ENCODE data around the gene TARDBP.
"Not testable (repeated sequence)": the region's sequence is repeated elsewhere in the genome, so short reads cannot be mapped to it uniquely, and the experiment has no call there.

TARDBP gene

DNA sequence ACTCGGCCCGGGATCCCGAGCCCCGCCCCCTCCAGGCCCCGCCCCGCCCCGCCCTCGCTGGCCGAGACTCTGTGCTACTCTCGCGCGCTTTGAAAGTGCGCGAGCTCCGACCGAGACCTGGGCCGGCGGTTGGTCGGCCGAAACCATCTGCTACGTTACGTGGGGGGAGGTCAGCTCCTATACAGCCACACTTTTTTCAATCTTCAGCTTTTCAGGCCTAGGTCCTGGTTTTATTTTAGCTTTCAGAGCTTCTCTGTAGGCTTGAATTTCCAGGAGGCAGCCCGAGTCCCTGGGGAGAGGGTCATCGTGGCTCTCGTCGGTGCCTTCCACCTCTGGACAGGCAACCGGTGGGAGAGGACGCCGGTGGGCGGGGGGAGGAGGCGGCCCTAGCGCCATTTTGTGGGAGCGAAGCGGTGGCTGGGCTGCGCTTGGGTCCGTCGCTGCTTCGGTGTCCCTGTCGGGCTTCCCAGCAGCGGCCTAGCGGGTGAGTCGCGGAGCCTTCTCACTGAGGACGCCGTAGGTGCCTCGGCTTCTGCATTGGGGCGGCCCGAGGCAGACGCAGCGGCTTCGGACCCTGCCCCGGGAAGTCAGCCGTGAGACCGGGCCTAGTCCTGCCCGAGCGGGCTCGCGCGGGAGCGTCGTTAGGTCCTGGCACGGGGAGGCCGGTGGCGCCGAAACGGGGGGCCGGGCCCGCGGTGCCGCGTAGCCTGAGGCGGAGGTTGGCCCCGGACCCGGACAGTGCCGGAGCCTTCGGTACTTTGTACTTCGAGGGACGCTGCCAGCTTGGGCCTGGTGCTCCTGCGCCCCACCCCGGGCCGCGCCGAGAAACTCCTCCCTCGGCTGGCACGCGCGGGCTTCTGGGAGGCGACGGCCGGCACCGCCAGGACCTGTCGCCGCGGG is at the start of gene TARDBP:
TARDBP (plus strand) TSS at position 395 of the 900 bp plus-strand sequence. CDS start 1,074 bp downstream, outside the sequence.
- DNase-seq (ENCODE audit: low read depth): peak; percentile 85

DNA sequence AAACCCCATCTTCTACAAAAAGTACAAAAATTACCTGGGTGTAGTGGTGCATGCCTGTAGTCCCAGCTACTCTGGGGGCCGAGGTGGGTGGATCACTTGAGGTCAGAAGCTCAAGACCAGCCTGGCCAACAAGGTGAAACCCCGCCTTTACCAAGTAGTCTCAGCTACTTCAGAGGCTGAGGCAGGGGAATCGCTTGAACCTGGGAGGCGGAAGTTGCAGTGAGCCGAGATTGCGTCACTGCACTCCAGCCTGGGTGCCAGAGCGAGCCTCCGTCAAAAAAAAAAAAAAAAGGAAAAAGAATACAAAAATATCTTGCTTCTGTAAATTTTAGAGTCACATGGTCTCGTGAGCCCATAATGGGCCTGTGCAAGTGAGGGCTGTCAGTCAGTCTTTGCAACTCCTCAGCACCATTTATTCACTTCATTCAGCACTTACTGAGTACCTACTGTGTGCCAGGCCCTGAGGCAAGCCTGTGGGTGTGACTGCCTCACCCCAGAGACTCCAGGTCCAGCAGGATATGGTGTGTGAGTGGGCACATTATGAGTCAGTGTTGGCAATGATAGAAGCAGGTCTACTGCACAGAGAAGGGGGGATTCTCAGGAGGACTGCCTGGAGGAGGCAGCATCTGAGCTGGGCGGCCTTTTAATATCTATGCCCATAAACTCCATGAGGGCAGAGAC is 46.8 kb upstream of the TARDBP start:
- no peak for DNase-seq (ENCODE audit: low read depth)

DNA sequence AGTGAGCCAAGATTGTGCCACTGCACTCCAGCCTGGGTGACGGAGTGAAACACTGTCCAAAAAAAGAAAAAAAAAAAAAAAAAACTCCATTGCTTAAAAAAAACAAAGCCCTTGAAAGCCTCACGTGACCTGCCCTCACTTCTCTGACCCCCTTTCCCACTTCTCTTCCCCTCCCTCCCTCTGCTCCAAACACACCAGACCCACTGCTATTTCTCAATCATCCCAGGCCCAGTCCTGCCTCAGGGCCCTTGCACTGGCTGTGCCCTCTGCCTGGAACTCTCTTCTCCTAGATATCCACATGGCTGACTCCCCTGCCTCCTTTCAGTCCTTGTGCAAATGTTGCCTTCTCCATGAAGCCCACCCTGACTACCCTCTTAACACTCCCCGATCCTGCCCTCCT is 45.4 kb upstream of the TARDBP start:
- no peak for DNase-seq (ENCODE audit: low read depth)

GRCh38 chr1:10968411-10968826 is 44.0 kb upstream of the TARDBP start:
- no peak for DNase-seq (ENCODE audit: low read depth)

DNA sequence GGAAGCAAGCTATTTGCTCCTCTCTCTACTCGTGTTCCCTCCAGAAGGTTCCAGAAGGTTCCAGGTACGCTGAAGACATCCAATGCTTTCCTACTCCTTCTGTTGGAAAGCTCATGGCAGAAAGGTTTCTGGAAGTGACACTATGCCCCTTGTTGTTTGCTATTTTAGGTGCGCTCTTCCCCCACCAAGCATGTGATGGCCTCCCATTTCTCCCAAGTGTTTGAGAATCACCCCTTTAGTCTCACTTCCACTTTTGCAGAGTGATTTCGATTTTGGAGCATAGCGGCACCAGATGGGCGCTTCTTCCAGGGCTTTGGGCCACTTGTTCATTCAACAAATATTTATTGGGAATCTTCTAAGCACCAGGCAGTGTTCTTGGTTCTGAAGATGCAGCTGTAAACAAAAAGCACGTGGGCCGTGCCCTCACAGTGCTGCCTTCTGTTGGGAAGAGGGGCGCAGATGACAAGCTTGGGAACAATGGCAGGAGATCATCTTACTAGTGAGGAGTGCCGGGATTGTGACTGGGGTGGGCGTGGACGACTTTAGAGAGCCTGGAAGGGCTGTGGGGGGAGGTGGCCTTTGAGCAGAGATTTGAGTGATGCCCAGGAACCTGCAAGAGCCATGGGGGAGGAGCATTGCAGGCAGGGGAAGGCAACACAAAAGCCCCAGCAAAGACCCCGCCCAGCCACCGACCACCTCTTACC is 43.0 kb upstream of the TARDBP start:
- no peak for DNase-seq (ENCODE audit: low read depth)

GRCh38 chr1:10969971-10970332 is 42.5 kb upstream of the TARDBP start:
- no peak for DNase-seq (ENCODE audit: low read depth)

DNA sequence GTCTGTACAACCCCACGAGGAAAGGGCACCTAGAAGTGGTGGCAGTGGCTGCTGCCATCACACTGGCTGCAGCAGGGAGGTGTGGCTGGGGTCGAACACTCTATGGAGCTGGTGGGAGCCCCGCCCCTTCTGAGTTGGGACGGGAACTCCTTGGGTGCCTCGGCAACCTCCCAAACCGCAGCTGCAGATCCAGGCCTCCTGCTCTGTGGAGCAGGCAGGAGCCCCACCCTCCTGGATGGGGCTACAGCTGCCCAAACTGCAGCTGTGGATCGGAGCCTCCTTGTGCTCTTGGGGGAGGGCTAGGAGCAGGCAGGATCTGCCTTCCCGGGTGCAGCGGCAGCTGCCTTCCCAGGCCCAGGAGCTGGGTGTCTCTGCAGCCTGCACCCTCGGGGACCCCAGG is 38.9 kb upstream of the TARDBP start:
- DNase-seq (ENCODE audit: low read depth): no peak

- DNase-seq (ENCODE audit: low read depth): no peak
Observed at GRCh38 chr1:10973956-10974881, 38.2 kb upstream of the TARDBP start.

- no peak for DNase-seq (ENCODE audit: low read depth)
Observed at GRCh38 chr1:10975567-10976326, 36.7 kb upstream of the TARDBP start.

- no peak for DNase-seq (ENCODE audit: low read depth)
Observed at GRCh38 chr1:10978719-10979118, 33.7 kb upstream of the TARDBP start.

GRCh38 chr1:10979483-10979920 is 33.0 kb upstream of the TARDBP start:
- no peak for DNase-seq (ENCODE audit: low read depth)

GRCh38 chr1:10980094-10980577 is 32.3 kb upstream of the TARDBP start:
- no peak for DNase-seq (ENCODE audit: low read depth)

DNA sequence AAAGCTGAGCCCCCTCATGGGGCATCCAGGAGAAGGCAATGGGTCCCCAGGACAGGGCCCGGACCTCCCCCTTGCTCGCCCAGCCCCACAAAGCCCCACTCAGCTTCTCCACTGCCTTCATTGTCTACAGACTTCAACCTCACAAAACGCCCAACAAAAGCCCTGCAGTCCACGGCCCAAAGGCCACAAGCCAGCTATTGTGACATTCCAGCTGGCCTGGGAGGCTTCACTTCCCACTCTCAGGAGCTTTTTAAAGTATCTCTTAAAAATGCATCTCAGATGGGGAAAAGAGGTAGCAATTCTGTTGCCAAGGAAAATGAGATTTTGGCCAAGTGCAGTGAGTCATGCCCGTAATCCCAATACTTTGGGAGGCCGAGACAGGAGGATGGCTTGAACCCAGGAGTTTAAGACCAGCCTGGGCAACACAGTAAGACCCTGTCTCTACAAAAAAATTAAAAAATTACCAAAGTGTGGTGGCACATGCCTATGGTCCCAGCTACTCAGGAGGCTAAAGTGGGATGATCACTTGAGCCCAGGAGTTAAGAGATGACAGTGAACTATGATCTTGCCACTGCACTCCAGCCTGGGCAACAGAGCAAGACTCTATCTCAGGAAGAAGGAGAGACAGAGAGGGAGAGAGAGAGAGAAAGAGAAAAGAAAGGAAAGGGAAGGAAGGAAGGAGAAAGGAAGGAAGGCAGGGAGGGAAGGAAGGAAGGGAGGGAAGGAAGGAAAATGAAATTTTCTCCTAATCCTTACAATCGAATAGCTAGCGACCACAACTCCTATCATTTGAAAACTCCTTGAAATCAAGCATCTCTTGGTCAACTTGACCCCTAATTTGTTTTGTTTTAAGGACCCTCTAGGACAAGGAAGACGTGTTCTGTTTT is 31.4 kb upstream of the TARDBP start:
- DNase-seq (ENCODE audit: low read depth): no peak

- DNase-seq (ENCODE audit: low read depth): no peak
Observed at GRCh38 chr1:10986525-10986890, 25.9 kb upstream of the TARDBP start.

- no peak for DNase-seq (ENCODE audit: low read depth)
Observed at GRCh38 chr1:10987840-10988417, 24.5 kb upstream of the TARDBP start.

- DNase-seq (ENCODE audit: low read depth): no peak
Observed at GRCh38 chr1:10989095-10989494, 23.4 kb upstream of the TARDBP start.

DNA sequence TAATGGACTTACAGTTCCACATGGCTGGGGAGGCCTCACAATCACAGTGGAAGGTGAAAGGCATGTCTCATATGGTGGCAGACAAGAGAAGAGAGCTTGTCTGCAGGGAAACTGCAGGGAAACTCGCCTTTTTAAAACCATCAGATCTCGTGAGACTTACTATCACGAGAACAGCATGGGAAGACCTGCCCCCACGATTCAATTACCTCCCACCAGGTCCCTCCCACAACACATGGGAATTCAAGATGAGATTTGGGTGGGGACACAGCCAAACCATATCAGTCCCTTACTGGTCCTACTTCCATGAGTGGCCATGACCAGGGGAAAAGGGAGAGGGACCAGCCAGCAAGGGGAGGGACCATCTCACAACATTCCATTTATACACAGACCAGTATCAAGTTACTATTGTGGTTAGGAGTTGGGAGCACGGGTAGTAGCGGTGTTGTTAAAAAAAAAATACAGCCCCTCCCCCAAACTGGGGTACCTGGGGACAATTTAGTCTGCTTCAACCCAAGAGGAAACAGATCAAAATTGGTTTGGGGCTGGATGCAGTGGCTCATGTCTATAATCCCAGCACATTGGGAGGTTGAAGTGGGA is 22.4 kb upstream of the TARDBP start:
- DNase-seq (ENCODE audit: low read depth): not testable (repeated sequence)

DNA sequence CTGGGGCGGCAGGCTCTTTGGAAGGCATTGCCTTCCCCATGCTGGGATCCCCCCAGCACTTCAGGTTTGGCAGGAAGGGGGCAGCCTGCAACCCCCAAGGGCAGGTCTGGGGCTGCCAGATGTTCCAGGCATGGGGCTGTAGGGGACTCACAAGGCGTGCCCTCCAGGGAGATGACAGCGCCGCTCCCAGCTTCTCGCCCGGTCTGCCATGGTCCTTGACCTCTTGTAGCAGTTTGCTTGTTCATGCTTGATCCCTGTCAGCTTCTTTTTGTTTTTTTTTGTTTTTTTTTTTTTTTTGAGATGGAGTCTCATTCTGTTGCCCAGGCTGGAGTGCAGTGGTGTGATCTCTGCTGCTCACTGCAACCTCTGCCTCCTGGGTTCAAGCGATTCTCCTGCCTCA is 21.6 kb upstream of the TARDBP start:
- DNase-seq (ENCODE audit: low read depth): no peak

GRCh38 chr1:10992004-10992403 is 20.4 kb upstream of the TARDBP start:
- DNase-seq (ENCODE audit: low read depth): not testable (repeated sequence)

Data from activated T-cell treated with anti-CD3 and anti-CD28 coated beads for 24 hours (primary cell).